Vagina (tissue), 2 donors: ENCODE measurements around the gene BAX.
"Not testable (repeated sequence)": the region's sequence is repeated elsewhere in the genome, so short reads cannot be mapped to it uniquely, and the experiment has no call there.

Experiments used
- POLR2A ChIP-seq, 2 donors: fragments of 450-650 bp; IDR thresholded peaks; one replicate each; pipeline ENCODE4 v1.6.1; 2017; ENCODE audit warnings: antibody characterized with exemption in 2 of 2, mild to moderate bottlenecking in 2 of 2, moderate library complexity in 2 of 2
- POLR2AphosphoS5 ChIP-seq, 2 donors: sonication (generic); formaldehyde crosslinking; IDR thresholded peaks; one replicate each; pipeline ENCODE4 v1.9.0; 2017; ENCODE audit warnings: antibody characterized with exemption in 2 of 2, mild to moderate bottlenecking in 2 of 2, low read depth in 1 of 2; ENCODE audit not compliant: insufficient read depth in 1 of 2
- TF ChIP-seq, protein P1 (sequence below), 3 experiments: fragments of 450-650 bp in 2 of 3; fragments of 200-600 bp in 1 of 3; sonication (generic) in 1 of 3; IDR thresholded peaks; one replicate each; pipeline ENCODE4 v1.5.1; 2017 to 2019; ENCODE audit warnings: antibody characterized with exemption in 3 of 3, mild to moderate bottlenecking in 2 of 3, moderate library complexity in 2 of 3

DNA sequence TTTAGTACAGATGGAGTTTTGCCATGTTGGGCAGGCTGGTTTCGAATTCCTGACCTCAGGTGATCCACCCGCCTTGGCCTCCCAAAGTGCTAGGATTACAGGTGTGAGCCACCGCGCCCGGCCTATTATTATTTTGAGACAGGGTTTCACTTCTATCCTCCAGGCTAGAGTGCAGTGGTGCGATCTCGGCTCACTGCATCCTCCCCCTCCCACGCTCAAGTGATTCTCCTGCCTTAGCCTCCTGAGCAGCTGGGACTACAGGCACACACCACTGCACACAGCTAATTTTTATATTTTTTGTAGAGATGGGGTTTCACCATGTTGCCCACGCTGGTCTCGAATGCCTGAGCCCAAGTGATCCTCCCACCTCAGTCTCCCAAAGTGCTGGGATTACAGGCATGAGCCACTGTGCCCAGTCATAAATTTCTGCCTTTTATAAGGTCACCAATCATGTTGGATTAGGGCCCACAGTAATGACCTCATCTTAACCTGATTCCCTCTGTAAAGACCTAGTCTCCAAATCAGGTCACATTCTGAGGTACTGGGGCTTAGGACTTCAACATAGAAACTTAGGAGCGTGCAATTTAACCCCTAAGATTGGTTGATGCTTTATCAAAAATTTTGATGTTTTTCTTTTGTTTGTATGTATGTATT, 45.1 kb upstream of the BAX start:
- TF ChIP-seq, protein P1, sequence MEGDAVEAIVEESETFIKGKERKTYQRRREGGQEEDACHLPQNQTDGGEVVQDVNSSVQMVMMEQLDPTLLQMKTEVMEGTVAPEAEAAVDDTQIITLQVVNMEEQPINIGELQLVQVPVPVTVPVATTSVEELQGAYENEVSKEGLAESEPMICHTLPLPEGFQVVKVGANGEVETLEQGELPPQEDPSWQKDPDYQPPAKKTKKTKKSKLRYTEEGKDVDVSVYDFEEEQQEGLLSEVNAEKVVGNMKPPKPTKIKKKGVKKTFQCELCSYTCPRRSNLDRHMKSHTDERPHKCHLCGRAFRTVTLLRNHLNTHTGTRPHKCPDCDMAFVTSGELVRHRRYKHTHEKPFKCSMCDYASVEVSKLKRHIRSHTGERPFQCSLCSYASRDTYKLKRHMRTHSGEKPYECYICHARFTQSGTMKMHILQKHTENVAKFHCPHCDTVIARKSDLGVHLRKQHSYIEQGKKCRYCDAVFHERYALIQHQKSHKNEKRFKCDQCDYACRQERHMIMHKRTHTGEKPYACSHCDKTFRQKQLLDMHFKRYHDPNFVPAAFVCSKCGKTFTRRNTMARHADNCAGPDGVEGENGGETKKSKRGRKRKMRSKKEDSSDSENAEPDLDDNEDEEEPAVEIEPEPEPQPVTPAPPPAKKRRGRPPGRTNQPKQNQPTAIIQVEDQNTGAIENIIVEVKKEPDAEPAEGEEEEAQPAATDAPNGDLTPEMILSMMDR (IDR thresholded peaks at IDR 0.05) = not testable (repeated sequence)
- TF ChIP-seq POLR2A (IDR thresholded peaks at IDR 0.05); POLR2AphosphoS5 (IDR thresholded peaks at IDR 0.05; ENCODE audit: insufficient read depth in 1 of 2, low read depth in 1 of 2): not testable (repeated sequence)
